HL-60 (cell line): ENCODE measurements around the gene MRPS2.
"Not testable (repeated sequence)": the region's sequence is repeated elsewhere in the genome, so short reads cannot be mapped to it uniquely, and the experiment has no call there.

Experiments
- DNase-seq, 2 experiments: peaks; one replicate each; pipeline ENCODE4 v3.0.0-alpha.2; 2010 to 2020; ENCODE audit warnings: low read depth in 1 of 2, low spot score in 1 of 2
- H3K27ac ChIP-seq: fragments of 250-450 bp; sonication (Bioruptor Pico); replicated peaks from 2 replicates; pipeline ENCODE4 v1.5.1; 2020; ENCODE audit warnings: mild to moderate bottlenecking, moderate library complexity
- H3K27me3 ChIP-seq: fragments of 250-450 bp; sonication (Bioruptor Pico); 2 replicates; pipeline ENCODE4 v1.5.1; 2021; ENCODE audit warnings: mild to moderate bottlenecking, moderate library complexity; ENCODE audit not compliant: insufficient read depth, poor library complexity, severe bottlenecking
- H3K4me3 ChIP-seq: replicated peaks from 2 replicates; pipeline ENCODE4 v1.5.1; 2011; ENCODE audit warnings: mild to moderate bottlenecking, control low read depth, low read length; ENCODE audit not compliant: insufficient read depth
- GABPA ChIP-seq: IDR thresholded peaks from 2 replicates; pipeline ENCODE4 v1.6.1; 2012; ENCODE audit warnings: low read depth
- POLR2AphosphoS5 ChIP-seq: IDR thresholded peaks from 2 replicates; pipeline ENCODE4 v1.6.1; 2012; ENCODE audit warnings: low read depth
- REST ChIP-seq: IDR thresholded peaks from 2 replicates; pipeline ENCODE4 v1.6.1; 2012; ENCODE audit warnings: low read depth; ENCODE audit not compliant: insufficient replicate concordance
- SPI1 ChIP-seq: IDR thresholded peaks from 2 replicates; pipeline ENCODE4 v1.6.1; 2012; ENCODE audit warnings: low read depth, mild to moderate bottlenecking, borderline replicate concordance
- TF ChIP-seq, protein P1 (sequence below): IDR thresholded peaks from one replicate; pipeline ENCODE4 v1.5.1; 2011; ENCODE audit warnings: low read length, control low read depth, inconsistent platforms; ENCODE audit not compliant: insufficient read depth

The MRPS2 gene

GRCh38 chr9:135526730-135527571 lies 26.5 kb downstream of the MRPS2 start:
- no peak overlapping the region for H3K4me3 ChIP-seq
- TF ChIP-seq SPI1 (no peak), GABPA (no peak), POLR2AphosphoS5 (no peak)
- TF ChIP-seq, protein P1, sequence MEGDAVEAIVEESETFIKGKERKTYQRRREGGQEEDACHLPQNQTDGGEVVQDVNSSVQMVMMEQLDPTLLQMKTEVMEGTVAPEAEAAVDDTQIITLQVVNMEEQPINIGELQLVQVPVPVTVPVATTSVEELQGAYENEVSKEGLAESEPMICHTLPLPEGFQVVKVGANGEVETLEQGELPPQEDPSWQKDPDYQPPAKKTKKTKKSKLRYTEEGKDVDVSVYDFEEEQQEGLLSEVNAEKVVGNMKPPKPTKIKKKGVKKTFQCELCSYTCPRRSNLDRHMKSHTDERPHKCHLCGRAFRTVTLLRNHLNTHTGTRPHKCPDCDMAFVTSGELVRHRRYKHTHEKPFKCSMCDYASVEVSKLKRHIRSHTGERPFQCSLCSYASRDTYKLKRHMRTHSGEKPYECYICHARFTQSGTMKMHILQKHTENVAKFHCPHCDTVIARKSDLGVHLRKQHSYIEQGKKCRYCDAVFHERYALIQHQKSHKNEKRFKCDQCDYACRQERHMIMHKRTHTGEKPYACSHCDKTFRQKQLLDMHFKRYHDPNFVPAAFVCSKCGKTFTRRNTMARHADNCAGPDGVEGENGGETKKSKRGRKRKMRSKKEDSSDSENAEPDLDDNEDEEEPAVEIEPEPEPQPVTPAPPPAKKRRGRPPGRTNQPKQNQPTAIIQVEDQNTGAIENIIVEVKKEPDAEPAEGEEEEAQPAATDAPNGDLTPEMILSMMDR, result no peak
- peaks cover 2% of the 10 kb centered on the region for H3K27me3 ChIP-seq
- no peak for DNase-seq
- no peak overlapping the region for H3K27ac ChIP-seq

GRCh38 chr9:135528842-135529435 lies 28.5 kb downstream of the MRPS2 start:
- H3K27ac ChIP-seq, DNase-seq, H3K27me3 ChIP-seq, H3K4me3 ChIP-seq: not testable (repeated sequence)

DNA sequence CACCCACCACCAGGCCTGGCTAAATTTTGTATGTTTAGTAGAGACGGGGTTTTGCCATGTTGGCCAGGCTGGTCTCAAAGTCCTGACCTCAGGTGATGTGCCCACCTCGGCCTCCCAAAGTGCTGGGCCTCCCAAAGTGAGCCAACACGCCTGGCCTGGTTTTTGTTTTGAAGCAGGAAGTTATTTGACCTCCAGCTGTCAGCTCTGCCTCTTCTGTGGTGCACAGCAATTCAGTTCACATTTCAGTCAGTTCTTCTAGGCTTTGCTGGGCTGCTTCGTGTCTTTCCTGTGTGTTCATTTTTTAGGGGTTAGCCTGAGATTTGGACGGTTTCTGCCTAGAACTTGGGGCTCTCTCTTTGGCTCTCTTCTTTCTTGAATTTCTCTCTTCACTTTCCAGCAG lies 29.7 kb downstream of the MRPS2 start:
- H3K4me3 ChIP-seq, result no peak overlapping the region
- TF ChIP-seq GABPA (no peak), POLR2AphosphoS5 (no peak), REST (no peak), SPI1 (no peak)
- TF ChIP-seq, protein P1, result no peak
- H3K27ac ChIP-seq, result no peak overlapping the region
- DNase-seq, result no peak
- peaks cover 3% of the 10 kb centered on the region for H3K27me3 ChIP-seq

- TF ChIP-seq, protein P1, result no peak
- TF ChIP-seq POLR2AphosphoS5 (no peak), GABPA (no peak), REST (no peak), SPI1 (no peak)
- no peak for DNase-seq
- Histone ChIP-seq H3K27ac (no peak overlapping the region), H3K4me3 (no peak overlapping the region), H3K27me3 (peaks cover 3% of the 10 kb centered on the region)
Observed at GRCh38 chr9:135531096-135531495, 30.6 kb downstream of the MRPS2 start.
